ENCODE measurements around the gene TM7SF2. TPM values are rescaled to one million over a fixed set of nuclear protein-coding genes. Genes with fewer than 3 reads are reported as not detected.
"Not testable (repeated sequence)": the region's sequence is repeated elsewhere in the genome, so short reads cannot be mapped to it uniquely, and the experiment has no call there.

Gene TM7SF2
- total RNA-seq, 1 donor from 2014 or later: 14.6 TPM

- no peak for DNase-seq (ENCODE audit: low read depth in 2 of 2)
Measured at GRCh38 chr11:65128182-65129145, 16.8 kb downstream of the TM7SF2 start.

GRCh38 chr11:65129649-65130441, 18.2 kb downstream of the TM7SF2 start:
- DNase-seq (ENCODE audit: low read depth in 2 of 2): no peak

GRCh38 chr11:65130631-65131416, 19.2 kb downstream of the TM7SF2 start:
- DNase-seq (ENCODE audit: low read depth in 2 of 2): no peak

- DNase-seq (ENCODE audit: low read depth in 2 of 2): no peak
Measured at GRCh38 chr11:65131417-65131776, 19.7 kb downstream of the TM7SF2 start.

GRCh38 chr11:65131895-65132237, 20.2 kb downstream of the TM7SF2 start:
- DNase-seq (ENCODE audit: low read depth in 2 of 2): no peak

GRCh38 chr11:65132238-65132987, 20.7 kb downstream of the TM7SF2 start:
- no peak for DNase-seq (ENCODE audit: low read depth in 2 of 2)

GRCh38 chr11:65132988-65133700, 21.5 kb downstream of the TM7SF2 start:
- DNase-seq (ENCODE audit: low read depth in 2 of 2): no peak

GRCh38 chr11:65133724-65134123, 22.1 kb downstream of the TM7SF2 start:
- peak in 1 of 2 donors; percentile 42 for DNase-seq (ENCODE audit: low read depth in 2 of 2)

GRCh38 chr11:65134240-65134951, 22.7 kb downstream of the TM7SF2 start, which contains the start of gene SYVN1:
TSS of gene SYVN1 (minus strand) at chr11:65134519. CDS start at chr11:65133601, 918 bp downstream.
- DNase-seq (ENCODE audit: low read depth in 2 of 2): peak; percentile 80 to 94

GRCh38 chr11:65134952-65135632, 23.4 kb downstream of the TM7SF2 start:
- peak; percentile 96 to 99 for DNase-seq (ENCODE audit: low read depth in 2 of 2)

GRCh38 chr11:65135633-65136145, 24.0 kb downstream of the TM7SF2 start:
- DNase-seq (ENCODE audit: low read depth in 2 of 2): no peak

- DNase-seq (ENCODE audit: low read depth in 2 of 2): no peak
Measured at GRCh38 chr11:65136515-65137096, 24.9 kb downstream of the TM7SF2 start.

- no peak for DNase-seq (ENCODE audit: low read depth in 2 of 2)
Measured at GRCh38 chr11:65141896-65142494, 30.3 kb downstream of the TM7SF2 start.

- DNase-seq (ENCODE audit: low read depth in 2 of 2): no peak
Measured at GRCh38 chr11:65147352-65148075, 35.8 kb downstream of the TM7SF2 start.

GRCh38 chr11:65148657-65149056, 37.0 kb downstream of the TM7SF2 start:
- DNase-seq (ENCODE audit: low read depth in 2 of 2): no peak

- not testable (repeated sequence) for DNase-seq (ENCODE audit: low read depth in 2 of 2)
Measured at GRCh38 chr11:65150131-65150508, 38.4 kb downstream of the TM7SF2 start.
